ENCODE measurements around the gene PHACTR3.

DNA sequence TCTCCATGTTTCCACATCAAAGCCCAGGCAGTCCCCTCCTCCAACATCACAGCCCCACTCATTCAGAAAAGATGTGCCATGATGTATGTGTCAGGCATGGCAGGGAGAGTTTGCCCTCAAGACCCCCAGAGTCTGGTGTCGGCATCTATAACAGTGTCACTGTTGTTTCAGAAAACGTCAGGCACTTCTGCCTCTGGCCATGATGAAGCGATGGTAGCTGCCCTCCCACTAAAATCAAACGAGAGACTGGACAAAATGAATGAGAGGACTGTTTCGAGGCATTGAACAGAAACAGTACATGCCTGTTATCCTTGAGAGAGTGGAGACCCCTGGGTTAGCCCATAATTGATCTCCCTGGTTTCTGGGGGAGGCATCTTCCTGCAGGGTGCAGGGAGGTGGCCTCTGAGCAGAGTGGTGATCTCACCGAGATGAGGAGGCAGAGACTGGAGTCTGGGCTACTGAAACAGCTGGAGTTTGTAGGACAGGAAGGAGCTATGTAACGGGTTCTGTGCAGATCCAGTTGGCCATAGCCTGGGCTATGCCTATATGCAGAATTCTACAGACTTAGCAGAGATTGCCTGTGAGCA lies 184.6 kb downstream of the PHACTR3 start:
- TF ChIP-seq, protein P1, sequence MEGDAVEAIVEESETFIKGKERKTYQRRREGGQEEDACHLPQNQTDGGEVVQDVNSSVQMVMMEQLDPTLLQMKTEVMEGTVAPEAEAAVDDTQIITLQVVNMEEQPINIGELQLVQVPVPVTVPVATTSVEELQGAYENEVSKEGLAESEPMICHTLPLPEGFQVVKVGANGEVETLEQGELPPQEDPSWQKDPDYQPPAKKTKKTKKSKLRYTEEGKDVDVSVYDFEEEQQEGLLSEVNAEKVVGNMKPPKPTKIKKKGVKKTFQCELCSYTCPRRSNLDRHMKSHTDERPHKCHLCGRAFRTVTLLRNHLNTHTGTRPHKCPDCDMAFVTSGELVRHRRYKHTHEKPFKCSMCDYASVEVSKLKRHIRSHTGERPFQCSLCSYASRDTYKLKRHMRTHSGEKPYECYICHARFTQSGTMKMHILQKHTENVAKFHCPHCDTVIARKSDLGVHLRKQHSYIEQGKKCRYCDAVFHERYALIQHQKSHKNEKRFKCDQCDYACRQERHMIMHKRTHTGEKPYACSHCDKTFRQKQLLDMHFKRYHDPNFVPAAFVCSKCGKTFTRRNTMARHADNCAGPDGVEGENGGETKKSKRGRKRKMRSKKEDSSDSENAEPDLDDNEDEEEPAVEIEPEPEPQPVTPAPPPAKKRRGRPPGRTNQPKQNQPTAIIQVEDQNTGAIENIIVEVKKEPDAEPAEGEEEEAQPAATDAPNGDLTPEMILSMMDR (IDR thresholded peaks at IDR 0.05): no peak
- TF ChIP-seq POLR2AphosphoS5 (IDR thresholded peaks at IDR 0.05) (no peak), POLR2A (IDR thresholded peaks at IDR 0.05) (no peak), EP300 (IDR thresholded peaks at IDR 0.05) (no peak)

All from suprapubic skin (tissue), 4 donors.